DOHH2 (cell line): ENCODE results near the gene HAND1.

ENCODE experiments used
- EZH2phosphoT487 ChIP-seq: fragments of 200-600 bp; sonication (generic); IDR thresholded peaks from 2 replicates; pipeline ENCODE4 v1.6.1; 2017; ENCODE audit warnings: borderline replicate concordance, mild to moderate bottlenecking, antibody characterized with exemption, low read length, moderate library complexity, mixed read lengths
- TF ChIP-seq, protein P1 (sequence below): fragments of 200-600 bp; sonication (generic); IDR thresholded peaks from one replicate; pipeline ENCODE4 v1.5.1; 2014; ENCODE audit warnings: antibody characterized with exemption, mild to moderate bottlenecking, low read depth, low read length; ENCODE audit not compliant: poor library complexity, severe bottlenecking

DNA sequence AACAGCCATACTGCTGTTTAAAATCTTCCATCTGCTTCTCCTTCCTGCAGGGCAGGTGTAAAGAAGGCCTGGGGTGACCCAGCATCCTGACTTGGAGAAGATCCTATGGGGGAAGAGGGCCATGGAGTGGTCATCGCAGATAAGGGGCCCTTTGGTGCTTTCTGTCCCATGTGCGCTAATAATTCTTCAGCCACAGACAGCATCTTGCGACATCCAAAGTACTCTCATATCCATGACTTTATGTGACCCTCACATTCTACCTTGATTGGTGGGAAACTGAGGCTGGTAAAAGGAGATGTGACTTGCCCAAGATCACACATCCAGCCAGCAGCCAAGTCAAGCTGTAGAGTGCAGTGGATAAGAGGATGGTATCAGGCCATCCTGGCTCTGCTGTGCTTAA lies 44.3 kb upstream of the HAND1 start:
- TF ChIP-seq, protein P1, sequence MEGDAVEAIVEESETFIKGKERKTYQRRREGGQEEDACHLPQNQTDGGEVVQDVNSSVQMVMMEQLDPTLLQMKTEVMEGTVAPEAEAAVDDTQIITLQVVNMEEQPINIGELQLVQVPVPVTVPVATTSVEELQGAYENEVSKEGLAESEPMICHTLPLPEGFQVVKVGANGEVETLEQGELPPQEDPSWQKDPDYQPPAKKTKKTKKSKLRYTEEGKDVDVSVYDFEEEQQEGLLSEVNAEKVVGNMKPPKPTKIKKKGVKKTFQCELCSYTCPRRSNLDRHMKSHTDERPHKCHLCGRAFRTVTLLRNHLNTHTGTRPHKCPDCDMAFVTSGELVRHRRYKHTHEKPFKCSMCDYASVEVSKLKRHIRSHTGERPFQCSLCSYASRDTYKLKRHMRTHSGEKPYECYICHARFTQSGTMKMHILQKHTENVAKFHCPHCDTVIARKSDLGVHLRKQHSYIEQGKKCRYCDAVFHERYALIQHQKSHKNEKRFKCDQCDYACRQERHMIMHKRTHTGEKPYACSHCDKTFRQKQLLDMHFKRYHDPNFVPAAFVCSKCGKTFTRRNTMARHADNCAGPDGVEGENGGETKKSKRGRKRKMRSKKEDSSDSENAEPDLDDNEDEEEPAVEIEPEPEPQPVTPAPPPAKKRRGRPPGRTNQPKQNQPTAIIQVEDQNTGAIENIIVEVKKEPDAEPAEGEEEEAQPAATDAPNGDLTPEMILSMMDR, result no peak
- no peak for TF ChIP-seq EZH2phosphoT487
